ENCODE measurements around the gene PDZRN3. TPM values are rescaled to one million over a fixed set of nuclear protein-coding genes. Genes with fewer than 3 reads are reported as not detected.

Gene PDZRN3
- total and polyA plus RNA-seq, 2 donors (not counting 1 experiment from before 2014, with no cell fraction given): 14.6 to 56.3 TPM

DNA sequence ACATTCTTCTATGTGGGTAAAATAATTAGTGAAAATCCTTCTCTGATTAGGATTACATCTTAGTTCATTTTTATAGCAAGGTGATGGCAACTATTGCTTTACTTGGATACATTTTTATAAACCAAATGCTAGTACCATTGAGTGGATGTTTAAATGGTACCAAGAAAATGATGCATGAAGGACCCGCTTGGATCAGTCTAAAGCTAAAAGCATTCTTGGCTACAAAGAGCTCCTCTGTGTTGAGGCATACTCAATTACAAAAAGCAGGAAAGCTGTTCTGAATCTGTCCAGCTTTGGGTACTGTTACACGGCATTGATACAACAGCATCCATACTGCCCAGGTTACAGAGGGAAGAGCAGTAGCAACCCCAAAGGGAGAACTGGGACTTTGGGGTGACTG, 217.2 kb downstream of the PDZRN3 start:
- Histone ChIP-seq H3K4me2 (ENCODE audit: extremely low read depth, insufficient read depth, low read length) (no peak overlapping the region), H3K4me3 (replicated peaks in 1 of 4; ENCODE audit: control extremely low read depth in 1 of 4, insufficient read depth in 1 of 4, low read depth in 3 of 4, low read length in 4 of 4) (no peak overlapping the region), H3K27me3 (ENCODE audit: control insufficient read depth, insufficient read depth, low read length) (no peaks in the 10 kb centered on the region), H3K79me2 (ENCODE audit: control insufficient read depth, insufficient read depth, low read length) (no peaks in the 10 kb centered on the region), H3K9ac (ENCODE audit: insufficient read depth, low read length) (no peak overlapping the region), H4K20me1 (ENCODE audit: control insufficient read depth, extremely low read depth, insufficient read depth, low read length) (no peaks in the 10 kb centered on the region), H3K9me3 (ENCODE audit: control insufficient read depth, insufficient read depth, low read depth, low read length) (no peaks in the 10 kb centered on the region), H3K36me3 (ENCODE audit: control insufficient read depth, insufficient read depth, low read length) (no peaks in the 10 kb centered on the region), H3K27ac (ENCODE audit: insufficient read depth, low read length) (no peak overlapping the region), H3K4me1 (ENCODE audit: control insufficient read depth, extremely low read depth, insufficient read depth, low read length) (peaks cover 5% of the 10 kb centered on the region), H2AFZ (ENCODE audit: low read length) (no peak overlapping the region)
- TF ChIP-seq, protein P1, sequence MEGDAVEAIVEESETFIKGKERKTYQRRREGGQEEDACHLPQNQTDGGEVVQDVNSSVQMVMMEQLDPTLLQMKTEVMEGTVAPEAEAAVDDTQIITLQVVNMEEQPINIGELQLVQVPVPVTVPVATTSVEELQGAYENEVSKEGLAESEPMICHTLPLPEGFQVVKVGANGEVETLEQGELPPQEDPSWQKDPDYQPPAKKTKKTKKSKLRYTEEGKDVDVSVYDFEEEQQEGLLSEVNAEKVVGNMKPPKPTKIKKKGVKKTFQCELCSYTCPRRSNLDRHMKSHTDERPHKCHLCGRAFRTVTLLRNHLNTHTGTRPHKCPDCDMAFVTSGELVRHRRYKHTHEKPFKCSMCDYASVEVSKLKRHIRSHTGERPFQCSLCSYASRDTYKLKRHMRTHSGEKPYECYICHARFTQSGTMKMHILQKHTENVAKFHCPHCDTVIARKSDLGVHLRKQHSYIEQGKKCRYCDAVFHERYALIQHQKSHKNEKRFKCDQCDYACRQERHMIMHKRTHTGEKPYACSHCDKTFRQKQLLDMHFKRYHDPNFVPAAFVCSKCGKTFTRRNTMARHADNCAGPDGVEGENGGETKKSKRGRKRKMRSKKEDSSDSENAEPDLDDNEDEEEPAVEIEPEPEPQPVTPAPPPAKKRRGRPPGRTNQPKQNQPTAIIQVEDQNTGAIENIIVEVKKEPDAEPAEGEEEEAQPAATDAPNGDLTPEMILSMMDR (conservative IDR thresholded peaks at IDR 0.05 in 1 of 2, IDR thresholded peaks at IDR 0.05 in 1 of 2; ENCODE audit: low read depth in 1 of 2, low read length in 2 of 2): no peak
- no peak for TF ChIP-seq EZH2 (IDR thresholded peaks at IDR 0.05; ENCODE audit: low read length, missing control alignments)
- no peak for DNase-seq (ENCODE audit: low read depth in 2 of 2)

DNA sequence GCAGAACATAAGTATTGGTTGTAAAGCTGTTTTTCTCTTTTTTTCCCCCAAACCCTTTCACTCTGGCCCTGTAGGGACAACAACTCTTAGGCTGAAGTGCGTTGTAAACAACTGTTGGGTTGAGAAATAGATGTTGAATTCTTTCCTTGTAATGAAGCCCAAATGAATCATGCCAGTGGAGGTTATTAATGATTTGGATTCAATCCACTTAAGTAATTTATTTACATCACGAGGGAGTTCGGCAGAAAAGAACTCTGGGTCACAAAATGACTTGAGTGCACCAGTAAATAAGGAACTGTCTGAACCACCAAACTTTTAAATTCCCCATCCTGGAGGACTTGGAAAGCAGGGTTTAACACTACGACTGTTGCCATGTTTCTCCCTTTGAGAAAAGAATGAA, 218.9 kb downstream of the PDZRN3 start:
- H3K36me3 ChIP-seq (ENCODE audit: control insufficient read depth, insufficient read depth, low read length): no peaks in the 10 kb centered on the region
- DNase-seq (ENCODE audit: low read depth in 2 of 2): peak; percentile 7 to 77
- H4K20me1 ChIP-seq (ENCODE audit: control insufficient read depth, extremely low read depth, insufficient read depth, low read length): no peaks in the 10 kb centered on the region
- H3K4me1 ChIP-seq (ENCODE audit: control insufficient read depth, extremely low read depth, insufficient read depth, low read length): peaks cover 5% of the 10 kb centered on the region
- H3K27ac ChIP-seq (ENCODE audit: insufficient read depth, low read length): no peak overlapping the region
- H2AFZ ChIP-seq (ENCODE audit: low read length): no peak overlapping the region
- no peak overlapping the region for H3K9ac ChIP-seq (ENCODE audit: insufficient read depth, low read length)
- H3K9me3 ChIP-seq (ENCODE audit: control insufficient read depth, insufficient read depth, low read depth, low read length): no peaks in the 10 kb centered on the region
- H3K79me2 ChIP-seq (ENCODE audit: control insufficient read depth, insufficient read depth, low read length): no peaks in the 10 kb centered on the region
- TF ChIP-seq, protein P1 (conservative IDR thresholded peaks at IDR 0.05 in 1 of 2, IDR thresholded peaks at IDR 0.05 in 1 of 2; ENCODE audit: low read depth in 1 of 2, low read length in 2 of 2): no peak
- TF ChIP-seq EZH2 (IDR thresholded peaks at IDR 0.05; ENCODE audit: low read length, missing control alignments): no peak
- H3K4me2 ChIP-seq (ENCODE audit: extremely low read depth, insufficient read depth, low read length): peak overlapping the region; percentile 56
- H3K4me3 ChIP-seq (replicated peaks in 1 of 4; ENCODE audit: control extremely low read depth in 1 of 4, insufficient read depth in 1 of 4, low read depth in 3 of 4, low read length in 4 of 4): peak overlapping the region in 1 of 4 experiments; percentile 14
- H3K27me3 ChIP-seq (ENCODE audit: control insufficient read depth, insufficient read depth, low read length): no peaks in the 10 kb centered on the region

DNA sequence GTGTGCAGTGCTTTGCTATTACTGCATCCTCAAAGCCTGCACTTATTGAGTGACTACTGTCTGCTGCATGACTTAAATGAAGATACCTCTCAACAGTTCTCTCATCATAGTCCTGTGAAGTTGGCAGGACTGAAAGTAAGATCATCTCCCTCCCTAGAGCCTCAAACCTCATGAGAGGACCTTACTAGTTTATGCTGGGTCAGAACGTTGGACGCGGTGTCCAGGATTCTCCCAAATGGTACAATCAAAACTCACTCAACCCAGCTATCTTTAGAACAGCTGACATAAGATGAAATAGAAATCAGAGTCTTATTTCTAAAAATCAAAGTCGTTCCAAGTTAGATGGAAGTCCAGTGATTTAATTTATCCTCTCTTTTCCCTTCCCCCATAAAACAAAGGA, 219.7 kb downstream of the PDZRN3 start:
- Histone ChIP-seq H4K20me1 (ENCODE audit: control insufficient read depth, extremely low read depth, insufficient read depth, low read length) (no peaks in the 10 kb centered on the region), H3K9me3 (ENCODE audit: control insufficient read depth, insufficient read depth, low read depth, low read length) (no peaks in the 10 kb centered on the region), H3K4me1 (ENCODE audit: control insufficient read depth, extremely low read depth, insufficient read depth, low read length) (peaks cover 5% of the 10 kb centered on the region), H3K27ac (ENCODE audit: insufficient read depth, low read length) (no peak overlapping the region), H3K36me3 (ENCODE audit: control insufficient read depth, insufficient read depth, low read length) (no peaks in the 10 kb centered on the region), H3K79me2 (ENCODE audit: control insufficient read depth, insufficient read depth, low read length) (no peaks in the 10 kb centered on the region), H3K27me3 (ENCODE audit: control insufficient read depth, insufficient read depth, low read length) (no peaks in the 10 kb centered on the region), H3K4me2 (ENCODE audit: extremely low read depth, insufficient read depth, low read length) (no peak overlapping the region), H3K9ac (ENCODE audit: insufficient read depth, low read length) (no peak overlapping the region), H3K4me3 (replicated peaks in 1 of 4; ENCODE audit: control extremely low read depth in 1 of 4, insufficient read depth in 1 of 4, low read depth in 3 of 4, low read length in 4 of 4) (no peak overlapping the region), H2AFZ (ENCODE audit: low read length) (no peak overlapping the region)
- TF ChIP-seq, protein P1 (conservative IDR thresholded peaks at IDR 0.05 in 1 of 2, IDR thresholded peaks at IDR 0.05 in 1 of 2; ENCODE audit: low read depth in 1 of 2, low read length in 2 of 2): no peak
- TF ChIP-seq EZH2 (IDR thresholded peaks at IDR 0.05; ENCODE audit: low read length, missing control alignments): no peak
- DNase-seq (ENCODE audit: low read depth in 2 of 2): no peak

Measured in fibroblast of lung (primary cell).